Kidney epithelial cell (primary cell): ENCODE results near the gene PARP16. TPM values are rescaled to one million over a fixed set of nuclear protein-coding genes. Genes with fewer than 3 reads are reported as not detected.

Experiments
- DNase-seq: peaks from one replicate; pipeline ENCODE4 v3.0.0-alpha.2; 2010; ENCODE audit warnings: low read depth
- H3K27me3 ChIP-seq: 2 replicates; pipeline ENCODE4 v1.6.0; 2011; ENCODE audit warnings: low read length; ENCODE audit not compliant: control insufficient read depth, insufficient read depth
- H3K36me3 ChIP-seq: 2 replicates; pipeline ENCODE4 v1.5.1; 2011; ENCODE audit warnings: low read length; ENCODE audit not compliant: control insufficient read depth, insufficient read depth
- H3K4me3 ChIP-seq: 2 replicates; pipeline ENCODE4 v1.5.1; 2011; ENCODE audit warnings: low read depth, mild to moderate bottlenecking, control low read depth, low read length
- CTCF ChIP-seq: IDR thresholded peaks from 2 replicates; pipeline ENCODE4 v1.5.1; 2011; ENCODE audit warnings: mild to moderate bottlenecking, moderate library complexity, low read length, control low read depth, inconsistent platforms; ENCODE audit not compliant: insufficient read depth, poor library complexity, severe bottlenecking
- total RNA-seq: library from RNA; depleted of rRNA; stranded (reverse); fragments of >200 nt; gene quantifications from 2 replicates; pipeline ENCODE4 v1.2.3, GENCODE V29; 2015

PARP16 gene
- total RNA-seq, 1 donor from 2014 or later = 11.8 TPM

DNA sequence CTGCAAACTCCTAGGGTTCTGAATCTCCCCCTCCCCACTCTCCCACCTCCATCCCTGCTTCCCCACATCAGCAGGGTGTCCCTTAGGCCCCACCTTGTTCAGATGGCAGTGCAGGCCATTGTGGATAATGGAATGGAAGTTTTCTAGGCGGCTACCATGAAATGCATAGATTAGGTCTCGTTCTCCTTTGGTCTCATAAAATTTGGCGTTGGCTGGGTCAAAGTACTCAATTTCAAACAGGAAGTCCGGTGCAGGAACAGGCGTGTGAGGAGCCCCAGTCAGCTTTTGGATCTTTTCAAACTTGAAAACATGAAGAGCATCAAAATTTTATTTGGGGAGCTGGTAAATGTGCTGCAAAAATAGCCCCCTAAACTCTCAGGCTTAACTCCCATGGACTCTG, 20.2 kb downstream of the PARP16 start:
- H3K4me3 ChIP-seq = no peak overlapping the region
- no peak for DNase-seq
- H3K27me3 ChIP-seq = no peaks in the 10 kb centered on the region
- H3K36me3 ChIP-seq = no peaks in the 10 kb centered on the region
- no peak for TF ChIP-seq CTCF

- Histone ChIP-seq H3K4me3 (no peak overlapping the region), H3K27me3 (no peaks in the 10 kb centered on the region), H3K36me3 (no peaks in the 10 kb centered on the region)
- DNase-seq = no peak
- no peak for TF ChIP-seq CTCF
Measured at GRCh38 chr15:65264863-65265430, 21.7 kb downstream of the PARP16 start.

GRCh38 chr15:65263313-65263712, 23.4 kb downstream of the PARP16 start:
- TF ChIP-seq CTCF = no peak
- no peak for DNase-seq

DNA sequence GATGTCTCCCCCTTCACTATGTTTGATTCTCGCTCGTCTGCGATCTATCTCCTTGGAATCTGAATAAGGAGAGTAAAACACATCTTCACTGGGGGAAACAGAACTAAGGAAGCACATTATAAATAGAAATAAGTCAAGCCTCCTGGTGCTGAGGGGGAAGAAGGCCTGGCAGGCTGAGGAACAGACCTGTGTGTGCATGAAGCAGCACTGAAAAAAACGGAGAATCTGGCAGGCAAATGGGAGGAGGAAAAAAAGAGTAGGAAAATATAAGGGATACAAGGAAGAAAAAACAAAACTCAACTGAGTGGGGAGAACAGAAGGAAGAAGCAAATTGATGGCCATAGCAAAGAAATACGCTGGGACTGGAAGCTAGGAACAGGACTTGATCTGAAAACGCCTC, 25.7 kb downstream of the PARP16 start:
- TF ChIP-seq CTCF = no peak
- Histone ChIP-seq H3K4me3 (no peak overlapping the region), H3K36me3 (no peaks in the 10 kb centered on the region), H3K27me3 (no peaks in the 10 kb centered on the region)
- no peak for DNase-seq

More at GRCh38 chr15:65263313-65263712, 23.4 kb downstream of the PARP16 start:
- H3K27me3 ChIP-seq = no peaks in the 10 kb centered on the region
- no peak overlapping the region for H3K4me3 ChIP-seq
- no peaks in the 10 kb centered on the region for H3K36me3 ChIP-seq

- Histone ChIP-seq H3K4me3 (no peak overlapping the region), H3K36me3 (no peaks in the 10 kb centered on the region), H3K27me3 (no peaks in the 10 kb centered on the region)
- no peak for TF ChIP-seq CTCF
- no peak for DNase-seq
Measured at GRCh38 chr15:65259367-65259797, 27.3 kb downstream of the PARP16 start.
